Measurements from ENCODE around the gene GRHL1.
A peak's percentile ranks its signal among the peaks of the same experiment; 100 is the strongest.

The GRHL1 gene

DNA sequence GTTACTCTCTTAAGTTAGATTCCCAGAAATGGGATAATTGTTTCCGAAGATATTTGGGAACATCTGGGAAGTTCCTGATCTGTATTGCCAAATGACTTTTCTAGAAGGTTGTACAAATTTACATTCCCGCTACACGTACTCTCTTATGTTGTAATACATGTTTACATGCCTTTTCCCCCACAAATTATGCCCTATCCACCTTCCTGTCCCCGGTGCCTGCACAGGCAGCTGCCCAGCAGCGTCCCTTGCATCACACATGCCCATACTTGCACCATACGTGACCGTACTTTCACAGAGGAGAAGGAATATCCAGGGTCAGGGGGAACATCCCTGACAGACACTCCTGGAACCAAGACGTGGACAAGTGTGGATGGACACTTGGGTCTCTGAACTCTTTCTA is 67.7 kb downstream of the GRHL1 start:
- no peak overlapping the region for H3K4me3 ChIP-seq (ENCODE audit: low read depth, low read length)
- no peak for DNase-seq (ENCODE audit: low read depth)
- TF ChIP-seq, protein P1, sequence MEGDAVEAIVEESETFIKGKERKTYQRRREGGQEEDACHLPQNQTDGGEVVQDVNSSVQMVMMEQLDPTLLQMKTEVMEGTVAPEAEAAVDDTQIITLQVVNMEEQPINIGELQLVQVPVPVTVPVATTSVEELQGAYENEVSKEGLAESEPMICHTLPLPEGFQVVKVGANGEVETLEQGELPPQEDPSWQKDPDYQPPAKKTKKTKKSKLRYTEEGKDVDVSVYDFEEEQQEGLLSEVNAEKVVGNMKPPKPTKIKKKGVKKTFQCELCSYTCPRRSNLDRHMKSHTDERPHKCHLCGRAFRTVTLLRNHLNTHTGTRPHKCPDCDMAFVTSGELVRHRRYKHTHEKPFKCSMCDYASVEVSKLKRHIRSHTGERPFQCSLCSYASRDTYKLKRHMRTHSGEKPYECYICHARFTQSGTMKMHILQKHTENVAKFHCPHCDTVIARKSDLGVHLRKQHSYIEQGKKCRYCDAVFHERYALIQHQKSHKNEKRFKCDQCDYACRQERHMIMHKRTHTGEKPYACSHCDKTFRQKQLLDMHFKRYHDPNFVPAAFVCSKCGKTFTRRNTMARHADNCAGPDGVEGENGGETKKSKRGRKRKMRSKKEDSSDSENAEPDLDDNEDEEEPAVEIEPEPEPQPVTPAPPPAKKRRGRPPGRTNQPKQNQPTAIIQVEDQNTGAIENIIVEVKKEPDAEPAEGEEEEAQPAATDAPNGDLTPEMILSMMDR (conservative IDR thresholded peaks at IDR 0.05; ENCODE audit: low read depth, low read length), result no peak

DNA sequence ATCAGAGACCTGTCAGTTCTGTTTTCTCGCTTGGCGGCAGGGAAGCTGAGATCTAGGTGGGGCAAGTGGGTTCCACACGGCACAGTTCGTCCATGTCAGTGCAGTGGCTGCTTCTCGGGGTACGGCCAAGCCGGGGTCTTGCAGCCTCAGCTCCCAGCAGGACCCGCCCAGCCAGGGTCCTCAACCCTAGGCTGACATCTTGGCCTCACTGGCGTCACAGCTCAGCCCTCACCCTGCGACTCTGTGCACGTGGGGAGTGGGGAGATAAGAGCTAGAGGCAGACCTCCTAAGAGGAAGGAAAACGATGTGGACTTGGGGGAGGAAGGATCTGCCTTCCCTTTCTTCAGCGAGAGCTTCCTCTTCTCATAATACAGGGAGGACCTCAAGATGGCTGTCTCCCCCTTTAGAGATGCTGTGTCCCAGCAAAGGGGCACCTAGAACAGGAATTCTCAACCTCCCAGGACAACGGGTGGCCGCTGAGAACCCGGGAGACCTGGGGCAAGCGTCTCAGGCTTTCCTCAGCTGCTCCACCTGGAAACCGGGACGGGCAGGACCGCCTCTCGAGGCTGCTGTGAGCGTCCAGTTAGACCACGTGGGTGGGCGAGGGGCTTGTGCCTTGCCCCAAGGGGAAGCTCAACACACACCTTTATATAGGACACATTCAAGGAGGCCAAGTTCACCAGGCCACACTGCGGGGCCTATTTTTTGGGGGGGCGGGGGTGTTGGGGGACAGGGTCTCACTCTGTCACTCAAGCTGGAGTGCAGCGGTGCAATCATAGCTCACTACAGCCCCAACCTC is 68.3 kb downstream of the GRHL1 start:
- TF ChIP-seq, protein P1 (conservative IDR thresholded peaks at IDR 0.05; ENCODE audit: low read depth, low read length), result no peak

DNA sequence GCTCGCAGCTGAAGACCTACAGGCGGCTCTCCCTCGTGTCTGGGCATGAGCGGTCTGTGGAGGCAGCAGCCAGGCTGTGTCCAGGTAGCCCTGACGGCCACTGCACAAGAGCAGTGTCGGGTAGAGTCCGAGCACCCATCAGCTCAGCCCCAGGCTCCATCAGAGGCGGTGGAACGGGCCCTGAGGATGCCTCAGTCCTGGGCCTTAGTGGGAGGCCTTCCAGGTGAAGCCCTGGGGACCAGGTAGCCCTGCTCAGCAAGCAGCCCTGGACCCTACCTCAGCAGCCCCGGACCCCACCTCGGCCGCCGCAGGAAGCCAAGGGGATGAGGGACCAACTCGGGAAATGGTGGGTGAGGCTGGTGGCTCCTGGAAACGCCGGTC is 70.5 kb downstream of the GRHL1 start:
- DNase-seq (ENCODE audit: low read depth), result no peak
- TF ChIP-seq, protein P1 (conservative IDR thresholded peaks at IDR 0.05; ENCODE audit: low read depth, low read length), result no peak
- no peak overlapping the region for H3K4me3 ChIP-seq (ENCODE audit: low read depth, low read length)

More for the DNA sequence above, 68.3 kb downstream of the GRHL1 start:
- H3K4me3 ChIP-seq (ENCODE audit: low read depth, low read length), result no peak overlapping the region
- no peak for DNase-seq (ENCODE audit: low read depth)

DNA sequence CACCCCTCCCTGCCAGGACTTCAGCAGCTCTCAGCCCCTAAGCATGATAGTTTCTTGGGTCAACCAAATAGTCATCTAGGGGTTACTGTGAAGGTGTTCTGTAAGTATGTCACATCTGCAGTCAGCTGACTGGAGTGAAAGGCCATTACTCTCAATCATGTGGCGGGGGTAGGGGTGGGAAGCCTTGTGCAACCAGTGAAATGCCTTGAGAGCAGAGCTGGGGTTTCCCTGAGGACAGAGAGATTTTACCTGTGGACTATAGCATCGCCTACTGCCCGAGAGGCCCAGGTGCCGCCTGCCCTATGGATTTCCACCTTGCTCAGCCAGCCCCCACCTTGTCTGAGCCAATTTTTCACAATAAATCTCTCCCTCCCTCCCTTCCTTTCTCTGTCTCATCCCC is 71.0 kb downstream of the GRHL1 start:
- no peak overlapping the region for H3K4me3 ChIP-seq (ENCODE audit: low read depth, low read length)
- TF ChIP-seq, protein P1 (conservative IDR thresholded peaks at IDR 0.05; ENCODE audit: low read depth, low read length), result no peak
- DNase-seq (ENCODE audit: low read depth), result no peak

DNA sequence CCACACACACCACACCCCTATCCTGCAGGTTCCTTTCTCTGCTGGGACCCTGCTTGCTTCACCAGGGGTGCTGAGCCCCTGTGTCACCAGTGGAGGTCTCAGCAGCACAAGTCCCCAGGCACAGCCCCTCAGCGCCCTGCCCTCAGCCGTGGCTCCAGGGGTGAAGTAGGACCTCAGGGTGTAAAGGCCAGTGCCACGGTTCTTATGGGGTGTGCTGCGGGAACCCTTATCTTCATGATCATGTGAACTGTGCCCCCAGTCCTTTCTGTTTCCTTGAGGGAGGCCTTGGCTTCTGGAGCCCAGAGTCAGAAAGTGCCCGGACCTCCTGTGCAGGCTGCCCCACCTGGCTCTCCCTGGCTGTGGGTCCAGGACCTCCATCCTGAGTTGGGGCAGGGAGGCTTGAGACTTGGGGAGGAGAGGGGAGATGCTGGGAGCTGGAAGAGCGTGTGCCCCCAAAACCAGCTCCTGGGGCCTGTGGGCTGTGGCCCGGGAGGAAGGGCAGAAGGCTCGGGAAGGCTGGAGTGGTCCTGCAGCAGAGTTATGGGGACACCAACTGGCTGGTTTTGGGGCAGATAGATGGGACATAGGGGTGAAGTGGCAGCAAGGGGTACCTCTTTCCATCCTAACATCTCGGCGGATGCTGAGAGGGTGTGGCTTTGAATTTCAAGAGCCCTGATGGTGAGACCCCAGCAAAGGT is 71.6 kb downstream of the GRHL1 start:
- TF ChIP-seq, protein P1 (conservative IDR thresholded peaks at IDR 0.05; ENCODE audit: low read depth, low read length), result peak; percentile 27
- no peak for DNase-seq (ENCODE audit: low read depth)
- H3K4me3 ChIP-seq (ENCODE audit: low read depth, low read length), result no peak overlapping the region

DNA sequence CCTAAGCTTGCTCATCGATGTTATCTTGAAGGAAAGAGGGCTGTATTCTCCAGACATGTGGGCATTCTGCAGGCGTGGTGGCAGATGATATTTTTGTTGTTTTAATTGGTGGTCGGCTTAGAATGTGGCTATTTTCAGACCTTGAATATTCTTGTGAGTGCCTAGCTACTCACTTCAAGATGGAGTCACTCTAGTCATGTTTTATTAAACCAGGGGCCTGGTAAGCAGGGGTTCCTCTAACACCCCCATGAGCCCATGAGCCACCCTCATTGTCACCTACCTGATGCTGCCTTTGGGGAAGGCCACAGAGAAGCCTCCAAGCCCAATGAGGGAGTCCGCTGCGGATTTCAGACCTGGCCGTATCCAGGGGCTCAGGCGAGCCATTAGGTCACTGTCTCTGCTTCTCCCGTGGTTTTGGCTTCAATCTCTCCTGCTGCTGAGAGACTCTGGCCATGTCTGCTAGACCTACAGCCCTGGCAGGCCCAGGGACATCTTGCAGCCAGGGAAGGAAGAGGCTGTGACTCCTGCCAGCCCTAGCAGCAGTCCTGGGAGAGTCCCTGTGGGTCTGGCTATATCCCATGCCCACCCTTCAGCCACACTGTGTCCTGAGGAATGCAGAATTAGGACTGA is 75.6 kb downstream of the GRHL1 start:
- TF ChIP-seq, protein P1 (conservative IDR thresholded peaks at IDR 0.05; ENCODE audit: low read depth, low read length), result no peak
- DNase-seq (ENCODE audit: low read depth), result no peak
- no peak overlapping the region for H3K4me3 ChIP-seq (ENCODE audit: low read depth, low read length)

All from choroid plexus epithelial cell (primary cell).